OCI-LY3 (cell line): ENCODE results near the gene SCAI.

Source experiments
- H2AFZ ChIP-seq: fragments of 200-600, 300-600 bp; shearing (Covaris generic); 2 replicates; pipeline ENCODE4 v1.6.0; 2014; ENCODE audit warnings: antibody characterized with exemption, low read depth, low read length
- H3K27ac ChIP-seq: fragments of 200-600, 300-600 bp; sonication (generic); 2 replicates; pipeline ENCODE4 v1.5.1; 2014; ENCODE audit warnings: mild to moderate bottlenecking, low read length, moderate library complexity, mixed read lengths
- H3K27me3 ChIP-seq: fragments of 200-600, 300-600 bp; sonication (generic); 2 replicates; pipeline ENCODE4 v1.6.1; 2014; ENCODE audit warnings: low read depth, low read length, mixed read lengths
- H3K36me3 ChIP-seq: fragments of 200-600, 300-600 bp; sonication (generic); replicated peaks from 2 replicates; pipeline ENCODE3; 2014; ENCODE audit warnings: low read depth, low read length, mixed read lengths
- H3K4me1 ChIP-seq: fragments of 300-600, 200-600 bp; sonication (generic); 2 replicates; pipeline ENCODE4 v1.6.1; 2014; ENCODE audit warnings: low read length, mixed read lengths
- H3K4me2 ChIP-seq: fragments of 200-600, 300-600 bp; sonication (generic); 2 replicates; pipeline ENCODE4 v1.6.1; 2014; ENCODE audit warnings: low read length, mixed read lengths
- H3K4me3 ChIP-seq: fragments of 300-600, 200-600 bp; sonication (generic); 2 replicates; pipeline ENCODE4 v1.5.1; 2014; ENCODE audit warnings: antibody characterized with exemption, mild to moderate bottlenecking, low read length, moderate library complexity
- H3K79me2 ChIP-seq: fragments of 300-600, 200-600 bp; shearing (Covaris generic); 2 replicates; pipeline ENCODE4 v1.6.1; 2014; ENCODE audit warnings: mild to moderate bottlenecking, low read length, mixed read lengths
- H3K9ac ChIP-seq: fragments of 300-600, 200-600 bp; shearing (Covaris generic); 2 replicates; pipeline ENCODE4 v1.6.0; 2014; ENCODE audit warnings: mild to moderate bottlenecking, low read length, moderate library complexity
- H3K9me3 ChIP-seq: fragments of 200-600, 300-600 bp; shearing (Covaris generic); 2 replicates; pipeline ENCODE4 v1.6.1; 2014; ENCODE audit warnings: low read length, mixed read lengths; ENCODE audit not compliant: insufficient read depth
- H4K20me1 ChIP-seq: fragments of 200-600, 300-600 bp; sonication (generic); 2 replicates; pipeline ENCODE4 v1.6.1; 2016; ENCODE audit warnings: low read length, mixed read lengths; ENCODE audit not compliant: insufficient read depth
- CTCF ChIP-seq: fragments of 200-600, 300-600 bp; sonication (generic); IDR thresholded peaks from 2 replicates; pipeline ENCODE4 v1.5.1; 2014; ENCODE audit warnings: antibody characterized with exemption, low read length, low read depth
- EZH2phosphoT487 ChIP-seq: fragments of 200-600 bp; shearing (Covaris generic); IDR thresholded peaks from 2 replicates; pipeline ENCODE4 v1.6.1; 2018; ENCODE audit warnings: antibody characterized with exemption, mixed run types, low read depth

SCAI gene

GRCh38 chr9:124975131-124975530, 168.2 kb downstream of the SCAI start:
- no peak overlapping the region for H3K4me3 ChIP-seq
- TF ChIP-seq EZH2phosphoT487 (no peak), CTCF (no peak)

DNA sequence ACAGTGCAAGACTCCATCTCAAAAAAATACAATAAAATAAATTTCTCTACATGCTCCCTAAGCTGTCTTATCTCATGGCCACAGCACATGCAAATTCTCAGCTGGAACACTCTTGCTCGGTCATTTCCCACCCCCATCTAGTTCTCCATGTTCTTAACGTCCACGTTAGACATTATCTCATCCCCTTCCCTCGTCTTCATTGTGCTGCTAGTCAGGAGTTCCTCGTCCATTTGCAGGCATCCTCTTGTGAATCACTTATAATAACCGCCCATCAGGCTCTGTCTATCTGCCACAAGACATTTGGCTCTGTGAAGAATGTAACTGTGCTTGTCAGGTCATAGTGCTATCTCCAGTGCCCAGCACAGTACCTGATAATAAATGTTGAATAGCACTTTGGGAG, 169.5 kb downstream of the SCAI start:
- Histone ChIP-seq H3K27ac (no peak overlapping the region), H3K36me3 (no peaks in the 10 kb centered on the region), H3K4me3 (no peak overlapping the region), H3K27me3 (no peaks in the 10 kb centered on the region), H4K20me1 (no peaks in the 10 kb centered on the region), H3K9ac (no peak overlapping the region), H3K79me2 (no peaks in the 10 kb centered on the region), H3K9me3 (no peaks in the 10 kb centered on the region), H2AFZ (no peak overlapping the region), H3K4me1 (no peaks in the 10 kb centered on the region), H3K4me2 (no peak overlapping the region)
- TF ChIP-seq CTCF (no peak), EZH2phosphoT487 (no peak)

More at GRCh38 chr9:124975131-124975530, 168.2 kb downstream of the SCAI start:
- Histone ChIP-seq H3K4me2 (no peak overlapping the region), H3K36me3 (no peaks in the 10 kb centered on the region), H3K79me2 (no peaks in the 10 kb centered on the region), H3K4me1 (no peaks in the 10 kb centered on the region), H2AFZ (no peak overlapping the region), H3K9me3 (no peaks in the 10 kb centered on the region), H4K20me1 (no peaks in the 10 kb centered on the region), H3K27me3 (no peaks in the 10 kb centered on the region), H3K27ac (no peak overlapping the region), H3K9ac (no peak overlapping the region)

GRCh38 chr9:124972241-124972770, 171.0 kb downstream of the SCAI start:
- no peaks in the 10 kb centered on the region for H3K36me3 ChIP-seq
- no peaks in the 10 kb centered on the region for H3K9me3 ChIP-seq
- TF ChIP-seq CTCF (no peak), EZH2phosphoT487 (no peak)
- H3K9ac ChIP-seq = no peak overlapping the region
- no peak overlapping the region for H3K4me3 ChIP-seq
- H4K20me1 ChIP-seq = no peaks in the 10 kb centered on the region
- no peaks in the 10 kb centered on the region for H3K4me1 ChIP-seq
- H3K27me3 ChIP-seq = no peaks in the 10 kb centered on the region
- no peak overlapping the region for H3K27ac ChIP-seq
- H3K4me2 ChIP-seq = no peak overlapping the region
- no peaks in the 10 kb centered on the region for H3K79me2 ChIP-seq
- no peak overlapping the region for H2AFZ ChIP-seq

DNA sequence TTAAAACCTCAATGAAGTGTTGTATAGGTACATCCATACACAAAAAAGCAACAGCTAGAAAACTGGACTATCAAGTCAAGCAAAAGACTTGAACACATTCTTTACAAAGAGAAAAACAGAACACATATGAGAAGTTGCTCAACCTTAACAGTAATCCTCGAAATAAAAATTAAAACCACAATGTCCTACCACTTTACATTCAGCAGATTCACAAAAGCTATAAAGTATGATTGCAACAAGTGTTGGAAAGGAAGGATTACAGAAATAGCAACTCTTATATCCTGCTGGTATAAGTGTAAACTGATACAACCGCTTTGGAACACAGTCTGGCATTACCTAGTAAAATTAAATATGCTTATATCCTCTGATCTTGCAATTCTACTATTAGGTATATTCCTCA, 173.9 kb downstream of the SCAI start:
- Histone ChIP-seq H3K4me3 (no peak overlapping the region), H4K20me1 (no peaks in the 10 kb centered on the region), H3K4me1 (peaks cover 3% of the 10 kb centered on the region), H3K4me2 (no peak overlapping the region), H3K9me3 (no peaks in the 10 kb centered on the region), H3K79me2 (no peaks in the 10 kb centered on the region), H3K36me3 (no peaks in the 10 kb centered on the region), H3K27me3 (no peaks in the 10 kb centered on the region), H3K27ac (no peak overlapping the region), H3K9ac (no peak overlapping the region), H2AFZ (no peak overlapping the region)
- no peak for TF ChIP-seq CTCF
- no peak for TF ChIP-seq EZH2phosphoT487
